SK-N-SH treated with all-trans-retinoic acid at 6 μM for 48 hours (cell line): ENCODE data around the gene URB1.

Source experiments
- CREB5 ChIP-seq: fragments of 250-450 bp; sonication (Bioruptor Pico); IDR thresholded peaks from 2 replicates; pipeline ENCODE4 v1.5.1; 2020; ENCODE audit warnings: low read depth, mild to moderate bottlenecking, moderate library complexity
- CSDC2 ChIP-seq: fragments of 250-450 bp; sonication (Bioruptor Pico); IDR thresholded peaks from 2 replicates; pipeline ENCODE4 v1.5.0; 2020; ENCODE audit warnings: mild to moderate bottlenecking, moderate library complexity
- POU6F1 ChIP-seq: fragments of 250-450 bp; sonication (Bioruptor Pico); IDR thresholded peaks from 2 replicates; pipeline ENCODE4 v1.8.0; 2021; ENCODE audit warnings: low read depth, mild to moderate bottlenecking, moderate library complexity, borderline replicate concordance
- RARB ChIP-seq: fragments of 250-450 bp; sonication (Bioruptor Pico); IDR thresholded peaks from 2 replicates; pipeline ENCODE4 v1.8.0; 2021; ENCODE audit warnings: mild to moderate bottlenecking, moderate library complexity
- ZFP3 ChIP-seq: fragments of 250-450 bp; sonication (Bioruptor Pico); IDR thresholded peaks from 2 replicates; pipeline ENCODE4 v1.5.0; 2020; ENCODE audit warnings: mild to moderate bottlenecking, moderate library complexity
- ZFP30 ChIP-seq: fragments of 450-650 bp; formaldehyde crosslinking; IDR thresholded peaks from 2 replicates; pipeline ENCODE4 v1.5.0; 2022; ENCODE audit warnings: mild to moderate bottlenecking, moderate library complexity
- ZNF8 ChIP-seq: fragments of 450-650 bp; formaldehyde crosslinking; IDR thresholded peaks from 2 replicates; pipeline ENCODE4 v1.5.0; 2020; ENCODE audit warnings: mild to moderate bottlenecking, moderate library complexity
- TF ChIP-seq, protein P1 (sequence below): fragments of 250-450 bp; sonication (Bioruptor Pico); IDR thresholded peaks from 2 replicates; pipeline ENCODE4 v1.8.0; 2020; ENCODE audit warnings: mild to moderate bottlenecking, moderate library complexity, borderline replicate concordance

GRCh38 chr21:32426592-32427051 is 33.8 kb upstream of the URB1 start:
- TF ChIP-seq ZFP30 (CRISPR knock-in tag) (no peak), CSDC2 (CRISPR knock-in tag) (no peak), RARB (CRISPR knock-in tag) (no peak), CREB5 (CRISPR knock-in tag) (no peak), POU6F1 (CRISPR knock-in tag) (no peak), ZFP3 (CRISPR knock-in tag) (no peak), ZNF8 (CRISPR knock-in tag) (no peak)
- TF ChIP-seq, protein P1, sequence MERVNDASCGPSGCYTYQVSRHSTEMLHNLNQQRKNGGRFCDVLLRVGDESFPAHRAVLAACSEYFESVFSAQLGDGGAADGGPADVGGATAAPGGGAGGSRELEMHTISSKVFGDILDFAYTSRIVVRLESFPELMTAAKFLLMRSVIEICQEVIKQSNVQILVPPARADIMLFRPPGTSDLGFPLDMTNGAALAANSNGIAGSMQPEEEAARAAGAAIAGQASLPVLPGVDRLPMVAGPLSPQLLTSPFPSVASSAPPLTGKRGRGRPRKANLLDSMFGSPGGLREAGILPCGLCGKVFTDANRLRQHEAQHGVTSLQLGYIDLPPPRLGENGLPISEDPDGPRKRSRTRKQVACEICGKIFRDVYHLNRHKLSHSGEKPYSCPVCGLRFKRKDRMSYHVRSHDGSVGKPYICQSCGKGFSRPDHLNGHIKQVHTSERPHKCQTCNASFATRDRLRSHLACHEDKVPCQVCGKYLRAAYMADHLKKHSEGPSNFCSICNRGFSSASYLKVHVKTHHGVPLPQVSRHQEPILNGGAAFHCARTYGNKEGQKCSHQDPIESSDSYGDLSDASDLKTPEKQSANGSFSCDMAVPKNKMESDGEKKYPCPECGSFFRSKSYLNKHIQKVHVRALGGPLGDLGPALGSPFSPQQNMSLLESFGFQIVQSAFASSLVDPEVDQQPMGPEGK (CRISPR knock-in tag): no peak
